ENCODE results near the gene SLC35D2. TPM values are rescaled to one million over a fixed set of nuclear protein-coding genes. Genes with fewer than 3 reads are reported as not detected.

SLC35D2 gene
- total RNA-seq, 1 experiment from 2014 or later: 32.5 TPM

GRCh38 chr9:96340707-96341106 is 42.8 kb downstream of the SLC35D2 start:
- no peak overlapping the region for H2AFZ ChIP-seq (ENCODE audit: low read depth, low read length, poor library complexity, severe bottlenecking)
- peak overlapping the region; percentile 61; the same call in 1 of the 2 replicates for H3K4me2 ChIP-seq (ENCODE audit: low read length)
- DNase-seq (ENCODE audit: low read depth, low spot score) (no peak), ATAC-seq (no peak)
- intact Hi-C loops (cut with micrococcal nuclease): loop anchor here (5.0 kb wide), 2 partner anchors 42 to 77 kb away; partner anchors contain the start of genes SLC35D2 and ZNF367
- TF ChIP-seq ELF1 (IDR thresholded peaks at IDR 0.05; ENCODE audit: borderline replicate concordance, low read depth): no peak
- no peak for TF ChIP-seq FOSL1 (IDR thresholded peaks at IDR 0.05; ENCODE audit: low read depth)
- no peak for TF ChIP-seq JUND (IDR thresholded peaks at IDR 0.05)
- TF ChIP-seq CBX3 (IDR thresholded peaks at IDR 0.05; ENCODE audit: low read depth): no peak
- no peak for TF ChIP-seq RAD21 (IDR thresholded peaks at IDR 0.05; ENCODE audit: low read depth)
- TF ChIP-seq CEBPB (IDR thresholded peaks at IDR 0.05; ENCODE audit: low read depth): no peak
- no peak for TF ChIP-seq EGR1 (IDR thresholded peaks at IDR 0.05; ENCODE audit: low read depth)
- no peak for TF ChIP-seq EZH2phosphoT487 (IDR thresholded peaks at IDR 0.05; ENCODE audit: borderline replicate concordance)
- TF ChIP-seq MAX (IDR thresholded peaks at IDR 0.05): no peak; the same call in 1 of the 2 replicates
- TF ChIP-seq ATF3 (IDR thresholded peaks at IDR 0.05): no peak
- no peak for TF ChIP-seq SP1 (IDR thresholded peaks at IDR 0.05; ENCODE audit: low read depth)
- no peak for TF ChIP-seq CTCF (IDR thresholded peaks at IDR 0.05 in 2 of 3, conservative IDR thresholded peaks at IDR 0.05 in 1 of 3; ENCODE audit: borderline replicate concordance in 1 of 3, insufficient read depth in 1 of 3, low read depth in 2 of 3, low read length in 2 of 3)
- no peak for TF ChIP-seq SRF (IDR thresholded peaks at IDR 0.05; ENCODE audit: low read depth)
- TF ChIP-seq POLR2A (IDR thresholded peaks at IDR 0.05; ENCODE audit: borderline replicate concordance, extremely low read depth, insufficient read depth, insufficient read length): no peak
- H3K27me3 ChIP-seq (ENCODE audit: insufficient read depth, low read length): no peaks in the 10 kb centered on the region
- H3K36me3 ChIP-seq (ENCODE audit: control insufficient read depth in 1 of 2, insufficient read depth in 2 of 2, low read length in 2 of 2): no peaks in the 10 kb centered on the region
- ChIA-PET RAD21 (ENCODE audit: low non-redundant PET in 1 of 2, low total read pairs in 2 of 2, uncharacterized antibody in 2 of 2, unreplicated experiment in 2 of 2) (no interaction called here), CTCF (no interaction called here), POLR2A (interaction anchor here (0.7 kb wide), 1 partner anchor 1653 kb away, joined by 3 read pairs; no protein-coding TSS in a partner anchor)
- no peaks in the 10 kb centered on the region for H3K9me2 ChIP-seq (ENCODE audit: insufficient read depth)
- H3K27ac ChIP-seq (ENCODE audit: low read depth, low read length): peak overlapping the region; percentile 91
- H3K4me1 ChIP-seq (ENCODE audit: control insufficient read depth in 1 of 2, insufficient read depth in 2 of 2, low read length in 2 of 2): peaks cover 65 to 75% of the 10 kb centered on the region in 2 experiments
- H3K4me3 ChIP-seq (replicated peaks in 1 of 2; ENCODE audit: low read depth in 1 of 2, low read length in 2 of 2): no peak overlapping the region
- BruUV-seq (replicated peaks): no TSS peak
- 0 out of 2 replicates have a peak overlapping the region, but pooled peaks have one; percentile 46 for H3K9ac ChIP-seq (ENCODE audit: low read length)
- no peaks in the 10 kb centered on the region for H4K20me1 ChIP-seq (ENCODE audit: insufficient read depth)
- no peaks in the 10 kb centered on the region for H3K9me3 ChIP-seq (ENCODE audit: control insufficient read depth in 1 of 2, insufficient read depth in 1 of 2, low read depth in 1 of 2, low read length in 2 of 2)
- H3K79me2 ChIP-seq (ENCODE audit: insufficient read depth, low read length): no peaks in the 10 kb centered on the region
